GM18519 (cell line): Measurements from ENCODE around the gene ISL2.

Experiments used
- ATAC-seq: cut with Tn5 transposase; IDR thresholded peaks from one replicate; pipeline ENCODE4 v1.9.1; 2021; ENCODE audit warnings: mild to moderate bottlenecking, moderate library complexity; ENCODE audit not compliant: unreplicated experiment, low FRiP score

Gene ISL2

GRCh38 chr15:76327191-76328105, 9.1 kb upstream of the ISL2 start:
- no peak for ATAC-seq

- ATAC-seq: no peak
Observed at GRCh38 chr15:76328106-76328696, 8.4 kb upstream of the ISL2 start.

GRCh38 chr15:76328958-76329357, 7.6 kb upstream of the ISL2 start:
- no peak for ATAC-seq

- no peak for ATAC-seq
Observed at GRCh38 chr15:76330080-76330680, 6.4 kb upstream of the ISL2 start.

GRCh38 chr15:76332796-76333195, 3.8 kb upstream of the ISL2 start:
- ATAC-seq: no peak

GRCh38 chr15:76333309-76333708, 3.3 kb upstream of the ISL2 start:
- no peak for ATAC-seq

GRCh38 chr15:76333720-76334437, 2.7 kb upstream of the ISL2 start:
- no peak for ATAC-seq

GRCh38 chr15:76334438-76335306, 1.9 kb upstream of the ISL2 start:
- ATAC-seq: no peak

GRCh38 chr15:76335307-76336253, 993 bp upstream of the ISL2 start:
- ATAC-seq: no peak

- ATAC-seq: no peak
Observed at GRCh38 chr15:76337059-76337695, 604 bp downstream of the ISL2 start.

- ATAC-seq: no peak
Observed at GRCh38 chr15:76337696-76338485, 1.3 kb downstream of the ISL2 start.

- no peak for ATAC-seq
Observed at GRCh38 chr15:76338486-76339304, 2.1 kb downstream of the ISL2 start.

GRCh38 chr15:76339305-76340197, 3.0 kb downstream of the ISL2 start:
- ATAC-seq: no peak

GRCh38 chr15:76340198-76340802, 3.7 kb downstream of the ISL2 start:
- ATAC-seq: no peak

GRCh38 chr15:76340803-76341365, 4.3 kb downstream of the ISL2 start:
- ATAC-seq: no peak
